ENCODE data around the gene FYCO1. TPM values are rescaled to one million over a fixed set of nuclear protein-coding genes. Genes with fewer than 3 reads are reported as not detected.

The FYCO1 gene
- total and polyA plus RNA-seq, 2 of the 13 experiments (the other 11 are each of a cell fraction or from before 2014, with no cell fraction given) = 2.7 to 4.2 TPM

DNA sequence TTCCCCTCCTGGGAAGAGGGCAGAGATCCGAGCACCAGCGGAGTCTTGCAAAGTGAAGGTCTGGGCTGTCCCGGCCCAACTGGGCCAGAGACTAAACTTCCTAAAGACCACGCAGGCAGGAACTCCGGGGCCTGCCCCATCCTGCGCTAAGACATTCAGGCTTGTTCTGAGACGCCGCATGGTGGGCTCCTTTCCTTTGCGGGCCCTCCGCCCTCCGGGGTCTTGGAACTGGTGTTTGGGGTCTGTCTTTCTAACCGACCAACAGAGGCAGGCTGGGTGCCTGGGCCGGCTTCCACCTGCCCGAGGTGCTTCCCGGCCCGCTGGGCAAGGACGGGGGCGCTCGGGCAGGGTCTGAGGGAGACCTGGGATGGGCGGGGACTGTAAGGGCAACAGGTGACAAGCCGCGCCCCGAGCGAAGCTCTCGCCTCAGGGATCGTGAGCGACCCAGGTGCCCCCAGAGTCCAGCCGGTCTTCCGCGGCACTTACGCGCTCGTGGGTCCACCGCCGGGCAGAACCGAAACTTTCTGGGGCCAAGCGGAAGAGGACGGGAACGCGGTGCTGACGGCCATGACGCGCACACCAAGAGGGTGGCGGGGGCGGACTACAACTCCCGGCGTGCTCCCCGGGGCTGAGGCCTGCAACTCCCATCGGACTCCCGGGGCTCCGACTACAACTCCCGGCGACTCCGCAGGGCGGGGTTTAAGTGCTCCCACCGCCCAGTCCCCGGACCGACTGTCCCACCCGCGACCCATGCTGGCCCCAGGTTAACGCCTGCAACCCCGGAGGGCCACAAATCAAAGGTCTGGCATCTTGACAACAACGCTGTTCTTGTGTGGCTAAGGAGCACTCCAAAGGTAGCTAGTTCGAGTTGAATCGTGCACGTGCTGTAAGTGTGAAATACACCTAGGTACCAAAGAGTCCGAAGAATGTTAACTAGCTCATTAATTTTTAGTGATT, at the start of gene FYCO1 (continued):
- TF ChIP-seq ZNF33A (CRISPR knock-in tag; IDR thresholded peaks at IDR 0.05; ENCODE audit: borderline replicate concordance) (0 out of 2 replicates have a peak, but pooled peaks have one; percentile 75), ZNF83 (CRISPR knock-in tag; IDR thresholded peaks at IDR 0.05; ENCODE audit: borderline replicate concordance) (no peak), ZSCAN25 (CRISPR knock-in tag; IDR thresholded peaks at IDR 0.05) (peak; percentile 25; the same call in 1 of the 2 replicates), HMG20B (CRISPR knock-in tag; conservative IDR thresholded peaks at IDR 0.05) (no peak), ZNF3 (CRISPR knock-in tag; IDR thresholded peaks at IDR 0.05) (no peak), GLI4 (CRISPR knock-in tag; IDR thresholded peaks at IDR 0.05; ENCODE audit: borderline replicate concordance) (no peak), ZNF224 (CRISPR knock-in tag; IDR thresholded peaks at IDR 0.05) (no peak; the same call in 1 of the 2 replicates), ZNF251 (CRISPR knock-in tag; IDR thresholded peaks at IDR 0.05) (no peak), ZNF777 (CRISPR knock-in tag; IDR thresholded peaks at IDR 0.05) (no peak), ZNF619 (CRISPR knock-in tag; IDR thresholded peaks at IDR 0.05) (no peak; the same call in 1 of the 2 replicates), NKX3-1 (CRISPR knock-in tag; IDR thresholded peaks at IDR 0.05) (no peak), IKZF4 (CRISPR knock-in tag; IDR thresholded peaks at IDR 0.05; ENCODE audit: borderline replicate concordance, low read depth, not compliant biosample characterization) (peak; percentile 51), CREM (IDR thresholded peaks at IDR 0.05) (peak; percentile 86), CREM (CRISPR knock-in tag; IDR thresholded peaks at IDR 0.05) (no peak), GTF3A (CRISPR knock-in tag; conservative IDR thresholded peaks at IDR 0.05) (no peak), ATRX (CRISPR knock-in tag; IDR thresholded peaks at IDR 0.05; ENCODE audit: borderline replicate concordance) (no peak), CEBPB (IDR thresholded peaks at IDR 0.05; ENCODE audit: borderline replicate concordance, low read depth, low read length) (no peak), ZEB1 (IDR thresholded peaks at IDR 0.05; ENCODE audit: insufficient replicate concordance, low read depth) (peak; percentile 71), PITX1 (CRISPR knock-in tag; IDR thresholded peaks at IDR 0.05) (peak; percentile 56; the same call in 1 of the 2 replicates), TRIM24 (CRISPR knock-in tag; IDR thresholded peaks at IDR 0.05) (no peak)
- TF ChIP-seq, protein P1, sequence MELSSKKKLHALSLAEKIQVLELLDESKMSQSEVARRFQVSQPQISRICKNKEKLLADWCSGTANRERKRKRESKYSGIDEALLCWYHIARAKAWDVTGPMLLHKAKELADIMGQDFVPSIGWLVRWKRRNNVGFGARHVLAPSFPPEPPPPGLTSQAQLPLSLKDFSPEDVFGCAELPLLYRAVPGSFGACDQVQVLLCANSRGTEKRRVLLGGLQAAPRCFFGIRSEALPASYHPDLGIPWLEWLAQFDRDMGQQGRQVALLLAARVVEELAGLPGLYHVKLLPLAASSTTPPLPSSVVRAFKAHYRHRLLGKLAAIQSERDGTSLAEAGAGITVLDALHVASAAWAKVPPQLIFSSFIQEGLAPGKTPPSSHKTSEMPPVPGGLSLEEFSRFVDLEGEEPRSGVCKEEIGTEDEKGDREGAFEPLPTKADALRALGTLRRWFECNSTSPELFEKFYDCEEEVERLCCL (CRISPR knock-in tag; IDR thresholded peaks at IDR 0.05; ENCODE audit: borderline replicate concordance) = peak; percentile 86
- TF ChIP-seq, protein P2, sequence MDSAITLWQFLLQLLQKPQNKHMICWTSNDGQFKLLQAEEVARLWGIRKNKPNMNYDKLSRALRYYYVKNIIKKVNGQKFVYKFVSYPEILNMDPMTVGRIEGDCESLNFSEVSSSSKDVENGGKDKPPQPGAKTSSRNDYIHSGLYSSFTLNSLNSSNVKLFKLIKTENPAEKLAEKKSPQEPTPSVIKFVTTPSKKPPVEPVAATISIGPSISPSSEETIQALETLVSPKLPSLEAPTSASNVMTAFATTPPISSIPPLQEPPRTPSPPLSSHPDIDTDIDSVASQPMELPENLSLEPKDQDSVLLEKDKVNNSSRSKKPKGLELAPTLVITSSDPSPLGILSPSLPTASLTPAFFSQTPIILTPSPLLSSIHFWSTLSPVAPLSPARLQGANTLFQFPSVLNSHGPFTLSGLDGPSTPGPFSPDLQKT (CRISPR knock-in tag; IDR thresholded peaks at IDR 0.05; ENCODE audit: borderline replicate concordance) = no peak
- TF ChIP-seq, protein P3, sequence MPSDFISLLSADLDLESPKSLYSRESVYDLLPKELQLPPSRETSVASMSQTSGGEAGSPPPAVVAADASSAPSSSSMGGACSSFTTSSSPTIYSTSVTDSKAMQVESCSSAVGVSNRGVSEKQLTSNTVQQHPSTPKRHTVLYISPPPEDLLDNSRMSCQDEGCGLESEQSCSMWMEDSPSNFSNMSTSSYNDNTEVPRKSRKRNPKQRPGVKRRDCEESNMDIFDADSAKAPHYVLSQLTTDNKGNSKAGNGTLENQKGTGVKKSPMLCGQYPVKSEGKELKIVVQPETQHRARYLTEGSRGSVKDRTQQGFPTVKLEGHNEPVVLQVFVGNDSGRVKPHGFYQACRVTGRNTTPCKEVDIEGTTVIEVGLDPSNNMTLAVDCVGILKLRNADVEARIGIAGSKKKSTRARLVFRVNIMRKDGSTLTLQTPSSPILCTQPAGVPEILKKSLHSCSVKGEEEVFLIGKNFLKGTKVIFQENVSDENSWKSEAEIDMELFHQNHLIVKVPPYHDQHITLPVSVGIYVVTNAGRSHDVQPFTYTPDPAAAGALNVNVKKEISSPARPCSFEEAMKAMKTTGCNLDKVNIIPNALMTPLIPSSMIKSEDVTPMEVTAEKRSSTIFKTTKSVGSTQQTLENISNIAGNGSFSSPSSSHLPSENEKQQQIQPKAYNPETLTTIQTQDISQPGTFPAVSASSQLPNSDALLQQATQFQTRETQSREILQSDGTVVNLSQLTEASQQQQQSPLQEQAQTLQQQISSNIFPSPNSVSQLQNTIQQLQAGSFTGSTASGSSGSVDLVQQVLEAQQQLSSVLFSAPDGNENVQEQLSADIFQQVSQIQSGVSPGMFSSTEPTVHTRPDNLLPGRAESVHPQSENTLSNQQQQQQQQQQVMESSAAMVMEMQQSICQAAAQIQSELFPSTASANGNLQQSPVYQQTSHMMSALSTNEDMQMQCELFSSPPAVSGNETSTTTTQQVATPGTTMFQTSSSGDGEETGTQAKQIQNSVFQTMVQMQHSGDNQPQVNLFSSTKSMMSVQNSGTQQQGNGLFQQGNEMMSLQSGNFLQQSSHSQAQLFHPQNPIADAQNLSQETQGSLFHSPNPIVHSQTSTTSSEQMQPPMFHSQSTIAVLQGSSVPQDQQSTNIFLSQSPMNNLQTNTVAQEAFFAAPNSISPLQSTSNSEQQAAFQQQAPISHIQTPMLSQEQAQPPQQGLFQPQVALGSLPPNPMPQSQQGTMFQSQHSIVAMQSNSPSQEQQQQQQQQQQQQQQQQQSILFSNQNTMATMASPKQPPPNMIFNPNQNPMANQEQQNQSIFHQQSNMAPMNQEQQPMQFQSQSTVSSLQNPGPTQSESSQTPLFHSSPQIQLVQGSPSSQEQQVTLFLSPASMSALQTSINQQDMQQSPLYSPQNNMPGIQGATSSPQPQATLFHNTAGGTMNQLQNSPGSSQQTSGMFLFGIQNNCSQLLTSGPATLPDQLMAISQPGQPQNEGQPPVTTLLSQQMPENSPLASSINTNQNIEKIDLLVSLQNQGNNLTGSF (CRISPR knock-in tag; IDR thresholded peaks at IDR 0.05) = no peak

All from HepG2 (cell line).